Left lung (tissue), 10 donors: Measurements from ENCODE around the gene KHNYN. TPM values are rescaled to one million over a fixed set of nuclear protein-coding genes. Genes with fewer than 3 reads are reported as not detected.
A peak's percentile ranks its signal among the peaks of the same experiment; 100 is the strongest.

Experiments
- ATAC-seq: fragments of 200-7000 bp; cut with Tn5 transposase; one replicate; pipeline ENCODE4 v1.9.1; 2020; ENCODE audit warnings: moderate library complexity
- DNase-seq, 4 donors: peaks; one replicate each; pipeline ENCODE4 v3.0.0-alpha.2; 2013 to 2020
- H3K27ac ChIP-seq, 2 donors: fragments of 200-600 bp; sonication (generic) in 1 of 2; one replicate each; pipeline versions ENCODE4 v1.5.0 to v1.8.0; 2020 to 2021
- H3K27me3 ChIP-seq, 2 donors: fragments of 200-600 bp; sonication (generic) in 1 of 2; one replicate each; pipeline versions ENCODE4 v1.5.0 to v1.8.0; 2020 to 2021
- H3K36me3 ChIP-seq, 2 donors: fragments of 200-600 bp; sonication (generic) in 1 of 2; one replicate each; pipeline versions ENCODE4 v1.5.0 to v1.8.0; 2020 to 2021
- H3K4me1 ChIP-seq, 2 donors: fragments of 200-600 bp; one replicate each; pipeline ENCODE4 v1.8.0; 2021
- H3K4me3 ChIP-seq, 2 donors: fragments of 200-600 bp; sonication (generic) in 1 of 2; one replicate each; pipeline versions ENCODE4 v1.5.0 to v1.8.0; 2020 to 2021; ENCODE audit warnings: mild to moderate bottlenecking in 1 of 2
- H3K9me3 ChIP-seq, 2 donors: fragments of 200-600 bp; sonication (generic) in 1 of 2; one replicate each; pipeline versions ENCODE4 v1.5.0 to v1.8.0; 2020 to 2021
- CTCF ChIP-seq, 2 donors: fragments of 200-600 bp; sonication (generic) in 1 of 2; IDR thresholded peaks; one replicate each; pipeline versions ENCODE4 v1.5.0 to v1.8.0; 2021; ENCODE audit warnings: antibody characterized with exemption in 2 of 2
- intact Hi-C, 2 donors: fragments of 100-400 bp; cut with DNase I; formaldehyde crosslinking; loops; one replicate each; pipeline versions ENCODE4 v1.11.2 to v1.14.2; 2022
- polyA plus RNA-seq, 6 donors: library from polyadenylated mRNA; unstranded; fragments of 120-200 nt; gene quantifications; one replicate each; pipeline ENCODE4 v1.2.1, GENCODE V29; 2013; ENCODE audit not compliant: insufficient read length in 6 of 6
- total RNA-seq, 2 donors: library from RNA; stranded (reverse); fragmentation: NEBNext Ultra II Directional; extraction: Animal tissue kit (Norgen Biotek cat#: 25700); gene quantifications; one replicate each; pipeline ENCODE4 v1.2.1, GENCODE V29; 2021
- donor health status: DM: no; HTN: yes; CAD: no.
- donor health status: DM: no; HTN: no; CAD: no.

Gene KHNYN
- total and polyA plus RNA-seq, 8 donors = 46.8 to 56.6 (median 49.7) TPM

DNA sequence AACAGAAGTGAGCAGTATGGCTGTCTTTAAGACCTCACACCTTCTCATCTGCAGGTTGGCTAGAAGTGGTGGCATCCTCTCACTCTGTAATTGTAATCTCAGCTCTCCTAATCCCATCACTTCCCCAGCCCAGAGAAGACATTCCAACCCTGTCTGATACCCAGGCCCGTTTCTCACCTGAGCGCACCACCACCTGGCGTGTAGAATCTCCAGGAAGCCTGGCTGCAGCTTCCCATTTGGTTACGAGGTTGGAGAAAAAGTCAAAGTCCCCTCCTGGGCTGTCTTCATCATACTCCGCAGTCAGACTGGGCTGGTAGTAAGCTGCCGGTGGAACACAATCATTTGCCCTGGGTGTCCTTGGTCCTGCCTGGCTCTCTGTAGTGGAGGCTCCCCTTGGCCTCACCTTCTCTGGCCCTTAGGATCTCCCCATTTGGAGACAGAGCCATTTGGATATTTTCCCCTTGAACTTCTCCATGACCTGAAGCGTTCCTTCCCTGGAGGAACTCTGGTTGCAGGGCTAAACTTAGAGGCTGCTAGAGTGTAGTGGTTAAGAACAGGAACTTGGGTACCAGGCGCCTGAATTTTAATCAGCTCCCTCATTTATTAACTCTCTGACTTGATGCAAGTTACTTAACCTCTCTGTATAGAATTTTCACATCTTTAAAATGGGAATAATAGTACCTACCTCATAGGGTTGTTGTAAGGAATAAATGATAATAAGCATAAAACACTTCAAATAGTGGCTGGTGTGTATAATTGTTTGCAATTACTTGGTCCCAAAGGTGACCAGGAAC, 11.0 kb downstream of the KHNYN start:
- Histone ChIP-seq H3K4me3 (no peak overlapping the region), H3K27me3 (no peaks in the 10 kb centered on the region), H3K27ac (peak overlapping the region in 1 of 2 donors; percentile 96), H3K36me3 (peaks cover 0 to 54% of the 10 kb centered on the region in 2 donors), H3K9me3 (no peaks in the 10 kb centered on the region), H3K4me1 (peaks cover 21 to 61% of the 10 kb centered on the region in 2 donors)
- ATAC-seq = no peak
- DNase-seq = no peak
- TF ChIP-seq CTCF (IDR thresholded peaks at IDR 0.05) = no peak
- intact Hi-C loops = no loop called here

GRCh38 chr14:24441485-24441884, 11.7 kb downstream of the KHNYN start:
- Histone ChIP-seq H3K27ac (peak overlapping the region; percentile 96 to 99), H3K36me3 (peaks cover 0 to 47% of the 10 kb centered on the region in 2 donors), H3K9me3 (no peaks in the 10 kb centered on the region), H3K4me1 (peaks cover 19 to 58% of the 10 kb centered on the region in 2 donors), H3K4me3 (peak overlapping the region; percentile 59 to 61), H3K27me3 (no peaks in the 10 kb centered on the region)
- TF ChIP-seq CTCF (IDR thresholded peaks at IDR 0.05) = no peak
- no peak for ATAC-seq
- intact Hi-C loops = no loop called here
- DNase-seq = no peak

- Histone ChIP-seq H3K27me3 (no peaks in the 10 kb centered on the region), H3K36me3 (peaks cover 0 to 46% of the 10 kb centered on the region in 2 donors), H3K9me3 (no peaks in the 10 kb centered on the region), H3K4me1 (peaks cover 15 to 54% of the 10 kb centered on the region in 2 donors), H3K4me3 (peak overlapping the region; percentile 59 to 61), H3K27ac (peak overlapping the region; percentile 96 to 99)
- TF ChIP-seq CTCF (IDR thresholded peaks at IDR 0.05) = peak in 1 of 2 donors; percentile 5
- DNase-seq = no peak
- no peak for ATAC-seq
- intact Hi-C loops = no loop called here
These were observed 12.1 kb downstream of the KHNYN start for GRCh38 chr14:24441904-24442239.

DNA sequence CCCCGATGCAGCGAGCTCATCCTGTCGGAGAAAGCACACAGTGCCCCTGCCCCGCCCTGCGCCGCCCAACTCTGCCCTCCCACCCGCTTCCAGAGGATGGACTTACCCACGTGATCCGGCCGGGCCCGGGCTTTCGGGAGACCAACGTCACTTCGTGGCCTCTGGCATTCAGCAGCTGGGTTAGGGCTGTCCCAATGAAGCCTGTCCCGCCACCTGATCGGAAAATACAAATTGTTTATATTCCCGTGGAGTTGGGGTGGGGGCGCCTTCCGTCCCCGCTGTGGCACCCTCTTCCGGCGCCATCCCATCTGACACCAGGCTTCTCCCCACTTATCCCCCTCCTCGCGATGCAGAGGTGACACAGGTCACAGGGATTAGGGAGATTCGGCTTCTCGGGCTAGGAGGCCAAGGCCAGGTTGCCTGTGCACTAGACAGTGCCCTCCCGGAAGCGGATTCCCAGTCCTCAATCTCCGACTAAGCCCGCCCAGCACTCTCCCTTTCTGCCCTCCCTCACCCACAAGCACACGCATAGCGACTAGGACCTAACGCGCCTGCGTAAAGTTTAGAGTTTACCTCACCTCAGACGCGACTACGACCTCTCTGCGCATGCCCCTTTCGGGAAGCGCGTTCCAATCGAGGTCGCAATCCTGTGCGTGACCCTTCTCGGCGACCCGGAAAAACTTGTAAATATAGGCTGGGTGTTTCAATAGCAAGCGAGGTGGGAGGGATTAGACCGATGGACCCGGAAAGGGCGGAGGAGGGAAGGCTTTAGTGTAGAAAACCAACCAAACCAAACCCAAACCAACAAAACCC, 12.7 kb downstream of the KHNYN start, which contains the start of gene SDR39U1:
Gene SDR39U1, minus strand, starts transcription at position 537 of the 813 bp plus-strand sequence. Its CDS starts 7 bp downstream, at position 530.
- peak in 1 of 2 donors; percentile 3 for TF ChIP-seq CTCF (IDR thresholded peaks at IDR 0.05)
- H3K36me3 ChIP-seq = peaks cover 0 to 40% of the 10 kb centered on the region in 2 donors
- H3K27me3 ChIP-seq = no peaks in the 10 kb centered on the region
- intact Hi-C loops = no loop called here
- DNase-seq (peak; percentile 97 to 99 (median 98)), ATAC-seq (peak; percentile 93)
- peaks cover 9 to 49% of the 10 kb centered on the region in 2 donors for H3K4me1 ChIP-seq
- no peaks in the 10 kb centered on the region for H3K9me3 ChIP-seq
- H3K27ac ChIP-seq = peak within 1 kb of the TSS; percentile 96 to 99
- peak within 1 kb of the TSS; percentile 59 to 61 for H3K4me3 ChIP-seq
